OCI-LY7 (cell line): ENCODE results near the gene BCL11A. TPM values are rescaled to one million over a fixed set of nuclear protein-coding genes. Genes with fewer than 3 reads are reported as not detected.

ENCODE experiments used
- BruUV-seq: library from RNA; stranded (reverse); fragments of 400-500 nt; replicated peaks from 2 replicates; lab custom pipeline; 2021; lab: Mats Ljungman, UMichigan
- CTCF ChIA-PET: fragments of 300-600 bp; sonication (Branson Sonifier 250); formaldehyde crosslinking; loops from one replicate; lab custom pipeline; 2022; ENCODE audit warnings: antibody characterized with exemption; ENCODE audit not compliant: unreplicated experiment; lab: Charles Lee
- POLR2A ChIA-PET: fragments of 300-600 bp; sonication (Branson Sonifier 250); formaldehyde crosslinking; loops from one replicate; lab custom pipeline; 2022; ENCODE audit warnings: antibody characterized with exemption; lab: Charles Lee
- DNase-seq: peaks from one replicate; pipeline ENCODE4 v3.0.0-alpha.2; 2015; ENCODE audit warnings: low spot score
- H2AFZ ChIP-seq: fragments of 200-600 bp; sonication (generic), shearing (Covaris generic); 2 replicates; pipeline ENCODE4 v1.6.1; 2014; ENCODE audit warnings: mild to moderate bottlenecking, antibody characterized with exemption, low read length, moderate library complexity
- H3K27ac ChIP-seq: fragments of 200-600 bp; sonication (generic); 2 replicates; pipeline ENCODE4 v1.5.1; 2014; ENCODE audit warnings: mixed run types, low read depth, mild to moderate bottlenecking, moderate library complexity, low read length, inconsistent platforms; ENCODE audit not compliant: poor library complexity, severe bottlenecking
- H3K36me3 ChIP-seq: fragments of 200-600 bp; sonication (generic); 2 replicates; pipeline ENCODE4 v1.6.1; 2014; ENCODE audit warnings: mild to moderate bottlenecking, antibody characterized with exemption, low read length, moderate library complexity, mixed read lengths; ENCODE audit not compliant: insufficient read depth
- H3K4me1 ChIP-seq: fragments of 200-600 bp; sonication (generic); 2 replicates; pipeline ENCODE4 v1.5.1; 2014; ENCODE audit warnings: mild to moderate bottlenecking, low read length; ENCODE audit not compliant: insufficient read depth, poor library complexity, severe bottlenecking
- H3K4me2 ChIP-seq: fragments of 200-600 bp; sonication (generic); 2 replicates; pipeline ENCODE4 v1.6.1; 2014; ENCODE audit warnings: mild to moderate bottlenecking, low read length
- H3K4me3 ChIP-seq: fragments of 200-600 bp; sonication (generic); 2 replicates; pipeline ENCODE4 v1.5.1; 2014; ENCODE audit warnings: mild to moderate bottlenecking, low read depth, low read length; ENCODE audit not compliant: poor library complexity, severe bottlenecking
- H3K79me2 ChIP-seq: fragments of 200-600 bp; sonication (generic); 2 replicates; pipeline ENCODE4 v1.6.1; 2016; ENCODE audit warnings: low read depth, mild to moderate bottlenecking, low read length, moderate library complexity, mixed read lengths; ENCODE audit not compliant: insufficient read depth
- H3K9me2 ChIP-seq: fragments of 200-600 bp; sonication (generic); 2 replicates; pipeline ENCODE4 v1.6.1; 2016; ENCODE audit warnings: mild to moderate bottlenecking, low read length, mixed read lengths; ENCODE audit not compliant: insufficient read depth
- H3K9me3 ChIP-seq: fragments of 200-600 bp; sonication (generic); 2 replicates; pipeline ENCODE4 v1.6.1; 2014; ENCODE audit warnings: mild to moderate bottlenecking, mixed run types, low read length, mixed read lengths
- H4K20me1 ChIP-seq: fragments of 200-600 bp; sonication (generic); 2 replicates; pipeline ENCODE4 v1.6.1; 2014; ENCODE audit warnings: mild to moderate bottlenecking, antibody characterized with exemption, low read length, moderate library complexity, mixed read lengths; ENCODE audit not compliant: insufficient read depth
- EZH2phosphoT487 ChIP-seq: fragments of 200-600 bp; sonication (generic); IDR thresholded peaks from 2 replicates; pipeline ENCODE4 v1.6.1; 2018; ENCODE audit warnings: low read depth, borderline replicate concordance, mild to moderate bottlenecking, mixed run types, antibody characterized with exemption, low read length, moderate library complexity, mixed read lengths
- intact Hi-C: fragments of 100-400 bp; cut with micrococcal nuclease; formaldehyde crosslinking; loops from one replicate; pipeline ENCODE4 v1.10.0; 2022; ENCODE audit not compliant: unreplicated experiment
- total RNA-seq, 2 experiments: library from RNA; depleted of rRNA in 1 of 2; stranded (reverse); fragments of >200 nt in 1 of 2; shearing (Covaris generic) in 1 of 2; gene quantifications; 2 replicates each; pipeline ENCODE4 v1.2.3, GENCODE V29; 2014 to 2022
- TF ChIP-seq, protein P1 (sequence below): fragments of 200-600 bp; sonication (generic); conservative IDR thresholded peaks from 2 replicates; pipeline ENCODE4 v1.5.1; 2014; ENCODE audit warnings: mild to moderate bottlenecking, antibody characterized with exemption, low read length, moderate library complexity, mixed read lengths

The BCL11A gene
- total RNA-seq, 2 experiments from 2014 or later, result 64.3 to 167 TPM

DNA sequence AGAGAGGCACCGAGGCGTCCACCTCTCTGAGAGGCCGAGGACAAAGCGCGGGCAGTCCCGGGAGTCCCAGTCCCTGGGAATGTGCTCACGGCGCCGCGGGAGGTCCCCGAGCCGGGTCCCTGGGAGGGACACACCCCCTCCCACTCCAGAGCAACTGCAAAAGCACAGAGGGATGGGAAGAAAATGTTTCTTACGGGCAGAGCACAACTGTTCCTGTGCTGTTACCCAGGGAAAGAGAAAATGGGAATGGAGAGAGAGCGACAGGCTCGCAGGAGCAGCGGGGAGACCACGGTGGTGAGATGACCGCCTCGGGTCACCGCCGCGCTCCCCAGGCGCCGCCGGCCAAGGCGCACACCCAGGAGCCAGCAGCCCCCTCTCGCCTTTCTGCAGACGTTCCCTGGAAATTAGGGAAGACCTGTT lies 1.2 kb upstream of the BCL11A start:
- ChIA-PET POLR2A (interaction anchor here (1.0 to 3.2 kb wide), 2 partner anchors 9 to 250 kb away, joined by 3 to 25 read pairs; no protein-coding TSS in a partner anchor), CTCF (no interaction called here)
- Histone ChIP-seq H2AFZ (peak overlapping the region; percentile 71; the same call in 1 of the 2 replicates), H4K20me1 (no peaks in the 10 kb centered on the region), H3K9me2 (no peaks in the 10 kb centered on the region), H3K4me1 (peaks cover 17% of the 10 kb centered on the region), H3K4me2 (peak overlapping the region; percentile 100), H3K4me3 (peak overlapping the region; percentile 93), H3K9me3 (no peaks in the 10 kb centered on the region), H3K79me2 (peaks cover 54% of the 10 kb centered on the region), H3K27ac (peak overlapping the region; percentile 90), H3K36me3 (peaks cover 5% of the 10 kb centered on the region; the same call in 1 of the 2 replicates)
- BruUV-seq, result no TSS peak
- no peak for DNase-seq
- intact Hi-C loops, result loop anchor here (5.0 to 10.0 kb wide), 4 partner anchors 330 to 1480 kb away; partner anchors contain the start of gene REL
- no peak for TF ChIP-seq EZH2phosphoT487
- TF ChIP-seq, protein P1, sequence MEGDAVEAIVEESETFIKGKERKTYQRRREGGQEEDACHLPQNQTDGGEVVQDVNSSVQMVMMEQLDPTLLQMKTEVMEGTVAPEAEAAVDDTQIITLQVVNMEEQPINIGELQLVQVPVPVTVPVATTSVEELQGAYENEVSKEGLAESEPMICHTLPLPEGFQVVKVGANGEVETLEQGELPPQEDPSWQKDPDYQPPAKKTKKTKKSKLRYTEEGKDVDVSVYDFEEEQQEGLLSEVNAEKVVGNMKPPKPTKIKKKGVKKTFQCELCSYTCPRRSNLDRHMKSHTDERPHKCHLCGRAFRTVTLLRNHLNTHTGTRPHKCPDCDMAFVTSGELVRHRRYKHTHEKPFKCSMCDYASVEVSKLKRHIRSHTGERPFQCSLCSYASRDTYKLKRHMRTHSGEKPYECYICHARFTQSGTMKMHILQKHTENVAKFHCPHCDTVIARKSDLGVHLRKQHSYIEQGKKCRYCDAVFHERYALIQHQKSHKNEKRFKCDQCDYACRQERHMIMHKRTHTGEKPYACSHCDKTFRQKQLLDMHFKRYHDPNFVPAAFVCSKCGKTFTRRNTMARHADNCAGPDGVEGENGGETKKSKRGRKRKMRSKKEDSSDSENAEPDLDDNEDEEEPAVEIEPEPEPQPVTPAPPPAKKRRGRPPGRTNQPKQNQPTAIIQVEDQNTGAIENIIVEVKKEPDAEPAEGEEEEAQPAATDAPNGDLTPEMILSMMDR, result no peak

DNA sequence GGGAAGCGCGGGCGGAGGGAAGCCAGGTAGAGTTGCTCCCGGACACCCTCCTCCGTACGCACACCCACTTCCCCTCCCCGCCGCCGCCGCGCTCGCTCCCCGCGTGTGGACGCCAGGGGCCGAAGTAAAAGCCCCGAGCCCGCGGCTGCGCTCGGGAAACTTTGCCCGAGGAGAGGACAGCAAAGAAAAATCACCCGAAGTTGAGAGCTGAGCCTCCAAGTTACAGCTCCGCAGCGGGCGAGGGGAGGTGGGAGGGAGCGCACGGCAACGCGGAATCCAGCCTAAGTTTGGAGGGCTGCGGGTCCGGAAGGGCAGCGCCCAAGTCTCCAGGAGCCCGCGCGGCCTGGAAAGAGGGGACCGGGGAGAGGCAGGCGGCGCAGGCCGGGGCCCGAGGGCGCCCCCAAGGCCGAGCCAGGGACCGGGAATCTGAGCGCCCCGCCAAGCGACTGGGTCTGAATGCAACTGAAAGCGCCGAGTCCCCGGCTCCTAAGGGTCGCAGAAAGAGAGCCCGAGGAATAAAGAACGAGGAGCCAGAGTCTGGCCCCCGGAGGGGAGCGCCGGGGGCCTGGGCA lies 706 bp upstream of the BCL11A start:
- Histone ChIP-seq H3K4me3 (peak overlapping the region; percentile 93), H3K79me2 (peaks cover 59% of the 10 kb centered on the region), H3K27ac (peak overlapping the region; percentile 90), H3K4me1 (peaks cover 17% of the 10 kb centered on the region), H4K20me1 (no peaks in the 10 kb centered on the region), H2AFZ (peak overlapping the region; percentile 71), H3K9me3 (no peaks in the 10 kb centered on the region), H3K4me2 (peak overlapping the region; percentile 100), H3K36me3 (peaks cover 10% of the 10 kb centered on the region; the same call in 1 of the 2 replicates), H3K9me2 (no peaks in the 10 kb centered on the region)
- ChIA-PET CTCF (interaction anchor here (0.6 to 0.7 kb wide), 2 partner anchors 31 to 202 kb away, joined by 3 to 5 read pairs; no protein-coding TSS in a partner anchor), POLR2A (interaction anchor here (0.8 to 1.4 kb wide), 3 partner anchors 15 to 205 kb away, joined by 3 to 6 read pairs (median 3); no protein-coding TSS in a partner anchor)
- intact Hi-C loops, result loop anchor here (5.0 to 10.0 kb wide), 4 partner anchors 331 to 1481 kb away; partner anchors contain the start of gene REL
- no TSS peak for BruUV-seq
- peak; percentile 69 for DNase-seq
- TF ChIP-seq, protein P1, result no peak
- TF ChIP-seq EZH2phosphoT487, result no peak
